ENCODE measurements around the gene CHCHD6.

Gene CHCHD6

GRCh38 chr3:126948980-126949535 lies 245.0 kb downstream of the CHCHD6 start:
- H3K27ac ChIP-seq (ENCODE audit: low read length) = no peak overlapping the region
- H3K9ac ChIP-seq (ENCODE audit: low read depth, low read length) = no peak overlapping the region
- no peaks in the 10 kb centered on the region for H3K9me3 ChIP-seq (ENCODE audit: insufficient read depth, low read depth, low read length)
- no peaks in the 10 kb centered on the region for H3K4me1 ChIP-seq (ENCODE audit: insufficient read depth, low read length)
- no peak overlapping the region for H3K4me3 ChIP-seq (ENCODE audit: low read length)
- no peaks in the 10 kb centered on the region for H3K27me3 ChIP-seq (ENCODE audit: insufficient read depth, low read length)
- H3K36me3 ChIP-seq (ENCODE audit: insufficient read depth, low read depth, low read length) = no peaks in the 10 kb centered on the region

GRCh38 chr3:126951561-126951960 lies 247.5 kb downstream of the CHCHD6 start:
- no peaks in the 10 kb centered on the region for H3K9me3 ChIP-seq (ENCODE audit: insufficient read depth, low read depth, low read length)
- no peak overlapping the region for H3K4me3 ChIP-seq (ENCODE audit: low read length)
- no peaks in the 10 kb centered on the region for H3K36me3 ChIP-seq (ENCODE audit: insufficient read depth, low read depth, low read length)
- H3K27ac ChIP-seq (ENCODE audit: low read length) = no peak overlapping the region
- no peaks in the 10 kb centered on the region for H3K4me1 ChIP-seq (ENCODE audit: insufficient read depth, low read length)
- no peak overlapping the region for H3K9ac ChIP-seq (ENCODE audit: low read depth, low read length)
- H3K27me3 ChIP-seq (ENCODE audit: insufficient read depth, low read length) = no peaks in the 10 kb centered on the region

DNA sequence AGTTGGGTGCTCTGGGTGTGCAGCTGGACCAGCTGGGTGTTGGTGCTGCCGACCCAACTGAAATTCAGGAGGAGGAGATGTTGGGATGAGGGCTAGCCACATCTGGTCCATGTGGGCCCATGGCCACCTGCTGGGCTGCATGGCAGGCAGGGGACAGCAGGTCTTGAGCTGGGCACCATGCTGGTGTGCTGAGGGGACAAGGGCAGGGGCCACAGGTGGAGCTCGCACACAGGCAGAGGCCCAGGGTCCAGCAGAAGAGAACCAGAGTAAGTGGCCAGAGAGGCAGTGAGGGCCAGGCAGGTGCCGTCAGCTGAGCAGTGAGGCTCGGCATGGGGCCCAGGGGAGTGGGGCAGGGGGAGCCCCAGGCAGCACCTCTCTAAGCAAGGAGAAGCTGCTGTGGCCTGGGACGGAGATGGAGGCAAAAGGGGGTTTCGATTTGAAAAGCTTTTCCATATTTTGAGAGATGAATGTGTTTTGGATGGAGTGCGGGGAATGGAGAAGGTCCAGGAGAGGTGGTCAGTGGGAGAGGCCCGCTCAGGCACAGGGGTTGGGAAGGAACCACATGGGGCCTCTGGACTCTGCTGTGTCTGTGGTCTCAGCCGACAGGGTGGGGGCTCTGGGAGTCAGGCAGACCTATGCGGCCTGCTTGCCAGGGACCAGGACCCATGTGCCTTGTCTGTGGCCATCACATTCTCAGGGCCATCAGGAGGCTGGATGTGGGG lies 248.4 kb downstream of the CHCHD6 start:
- H3K9ac ChIP-seq (ENCODE audit: low read depth, low read length) = no peak overlapping the region
- no peak overlapping the region for H3K4me3 ChIP-seq (ENCODE audit: low read length)
- H3K9me3 ChIP-seq (ENCODE audit: insufficient read depth, low read depth, low read length) = no peaks in the 10 kb centered on the region
- no peak overlapping the region for H3K27ac ChIP-seq (ENCODE audit: low read length)
- no peaks in the 10 kb centered on the region for H3K27me3 ChIP-seq (ENCODE audit: insufficient read depth, low read length)
- H3K36me3 ChIP-seq (ENCODE audit: insufficient read depth, low read depth, low read length) = no peaks in the 10 kb centered on the region
- H3K4me1 ChIP-seq (ENCODE audit: insufficient read depth, low read length) = no peaks in the 10 kb centered on the region

- Histone ChIP-seq H3K36me3 (ENCODE audit: insufficient read depth, low read depth, low read length) (no peaks in the 10 kb centered on the region), H3K4me1 (ENCODE audit: insufficient read depth, low read length) (no peaks in the 10 kb centered on the region), H3K27me3 (ENCODE audit: insufficient read depth, low read length) (no peaks in the 10 kb centered on the region)
Measured at GRCh38 chr3:126952983-126953660, 249.1 kb downstream of the CHCHD6 start.

DNA sequence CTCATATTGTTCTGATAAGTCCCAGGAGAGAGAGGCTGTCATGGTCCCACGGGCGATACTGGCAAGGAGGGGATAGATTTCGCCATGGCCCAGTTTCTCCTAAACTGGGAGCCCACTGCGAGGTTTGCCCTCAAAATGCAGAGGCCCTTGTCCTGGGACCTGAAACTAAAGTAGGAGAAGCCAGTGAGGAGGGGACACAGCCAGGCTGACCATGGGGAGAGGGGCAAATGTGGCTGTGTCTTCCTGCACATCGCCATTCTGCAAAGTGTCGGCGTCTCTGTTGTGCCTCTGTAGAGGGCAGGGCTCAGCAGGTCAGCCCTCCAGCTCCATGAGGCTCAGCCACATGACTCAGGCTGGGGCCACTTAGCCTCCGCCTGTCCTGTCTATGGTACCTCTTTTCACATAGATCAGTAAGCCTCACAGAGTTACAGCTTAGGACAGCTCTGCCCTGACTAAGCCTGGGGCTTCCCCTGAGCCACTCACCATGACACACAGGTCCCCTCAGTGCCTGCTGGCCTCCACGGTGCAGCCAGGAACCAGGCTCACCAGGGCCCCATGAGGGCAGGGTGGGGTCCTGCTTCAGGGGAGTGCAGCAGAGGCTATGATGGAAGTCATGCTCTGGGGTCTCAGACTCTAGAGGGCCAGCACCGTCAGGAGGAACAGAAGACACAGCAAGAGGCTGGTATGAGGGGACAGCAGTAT lies 250.3 kb downstream of the CHCHD6 start:
- H3K9ac ChIP-seq (ENCODE audit: low read depth, low read length) = no peak overlapping the region
- H3K9me3 ChIP-seq (ENCODE audit: insufficient read depth, low read depth, low read length) = no peaks in the 10 kb centered on the region
- no peaks in the 10 kb centered on the region for H3K27me3 ChIP-seq (ENCODE audit: insufficient read depth, low read length)
- H3K36me3 ChIP-seq (ENCODE audit: insufficient read depth, low read depth, low read length) = no peaks in the 10 kb centered on the region
- no peak overlapping the region for H3K27ac ChIP-seq (ENCODE audit: low read length)
- H3K4me3 ChIP-seq (ENCODE audit: low read length) = no peak overlapping the region
- H3K4me1 ChIP-seq (ENCODE audit: insufficient read depth, low read length) = no peaks in the 10 kb centered on the region

More at GRCh38 chr3:126952983-126953660, 249.1 kb downstream of the CHCHD6 start:
- Histone ChIP-seq H3K27ac (ENCODE audit: low read length) (no peak overlapping the region), H3K9me3 (ENCODE audit: insufficient read depth, low read depth, low read length) (no peaks in the 10 kb centered on the region), H3K9ac (ENCODE audit: low read depth, low read length) (no peak overlapping the region), H3K4me3 (ENCODE audit: low read length) (no peak overlapping the region)

GRCh38 chr3:126955004-126955790 lies 251.2 kb downstream of the CHCHD6 start:
- Histone ChIP-seq H3K27ac (ENCODE audit: low read length) (no peak overlapping the region), H3K36me3 (ENCODE audit: insufficient read depth, low read depth, low read length) (no peaks in the 10 kb centered on the region), H3K9ac (ENCODE audit: low read depth, low read length) (no peak overlapping the region), H3K27me3 (ENCODE audit: insufficient read depth, low read length) (no peaks in the 10 kb centered on the region), H3K4me1 (ENCODE audit: insufficient read depth, low read length) (peaks cover 5% of the 10 kb centered on the region), H3K9me3 (ENCODE audit: insufficient read depth, low read depth, low read length) (no peaks in the 10 kb centered on the region), H3K4me3 (ENCODE audit: low read length) (no peak overlapping the region)

GRCh38 chr3:126956361-126956760 lies 252.3 kb downstream of the CHCHD6 start:
- H3K9me3 ChIP-seq (ENCODE audit: insufficient read depth, low read depth, low read length) = no peaks in the 10 kb centered on the region
- no peak overlapping the region for H3K4me3 ChIP-seq (ENCODE audit: low read length)
- H3K9ac ChIP-seq (ENCODE audit: low read depth, low read length) = no peak overlapping the region
- H3K27me3 ChIP-seq (ENCODE audit: insufficient read depth, low read length) = no peaks in the 10 kb centered on the region
- H3K36me3 ChIP-seq (ENCODE audit: insufficient read depth, low read depth, low read length) = no peaks in the 10 kb centered on the region
- H3K27ac ChIP-seq (ENCODE audit: low read length) = no peak overlapping the region
- peaks cover 9% of the 10 kb centered on the region for H3K4me1 ChIP-seq (ENCODE audit: insufficient read depth, low read length)

DNA sequence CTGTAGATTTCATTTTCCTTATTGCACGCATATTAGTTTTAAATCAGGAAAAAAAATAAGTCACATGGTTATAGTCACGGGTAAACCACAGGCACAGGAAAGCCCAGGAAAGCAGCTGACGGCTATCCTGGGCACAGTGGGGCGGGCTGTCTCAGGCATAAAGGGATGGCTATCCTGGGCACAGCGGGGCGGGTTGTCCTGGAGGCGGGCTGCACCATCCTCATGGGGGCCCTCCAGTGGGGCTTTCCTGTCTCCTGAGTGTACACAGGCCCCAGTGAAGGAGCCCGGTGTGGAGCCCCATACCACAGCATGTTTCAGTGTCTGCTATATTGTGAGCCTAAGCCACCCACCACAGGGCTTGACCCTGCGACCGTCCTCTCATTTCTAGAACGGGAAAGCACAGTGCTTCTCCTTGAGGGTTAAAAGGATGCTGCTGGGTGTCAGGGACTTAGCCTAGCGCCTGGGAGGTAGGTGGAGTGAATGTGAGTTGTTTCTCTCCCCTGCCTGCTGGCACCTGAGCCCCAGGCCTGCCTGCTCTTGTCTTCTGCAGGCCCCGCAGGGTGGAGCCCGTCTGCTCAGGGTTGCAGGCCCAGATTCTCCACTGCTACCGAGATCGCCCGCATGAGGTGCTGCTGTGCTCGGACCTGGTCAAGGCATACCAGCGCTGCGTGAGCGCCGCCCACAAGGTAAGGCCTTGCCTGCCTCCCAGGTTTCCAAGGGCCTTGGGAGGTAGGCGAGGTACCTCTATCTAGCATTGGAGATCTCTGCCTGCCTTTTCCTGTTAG lies 253.0 kb downstream of the CHCHD6 start:
- no peaks in the 10 kb centered on the region for H3K36me3 ChIP-seq (ENCODE audit: insufficient read depth, low read depth, low read length)
- no peak overlapping the region for H3K4me3 ChIP-seq (ENCODE audit: low read length)
- H3K9ac ChIP-seq (ENCODE audit: low read depth, low read length) = no peak overlapping the region
- H3K27ac ChIP-seq (ENCODE audit: low read length) = no peak overlapping the region
- H3K27me3 ChIP-seq (ENCODE audit: insufficient read depth, low read length) = no peaks in the 10 kb centered on the region
- no peaks in the 10 kb centered on the region for H3K9me3 ChIP-seq (ENCODE audit: insufficient read depth, low read depth, low read length)
- H3K4me1 ChIP-seq (ENCODE audit: insufficient read depth, low read length) = peaks cover 9% of the 10 kb centered on the region

DNA sequence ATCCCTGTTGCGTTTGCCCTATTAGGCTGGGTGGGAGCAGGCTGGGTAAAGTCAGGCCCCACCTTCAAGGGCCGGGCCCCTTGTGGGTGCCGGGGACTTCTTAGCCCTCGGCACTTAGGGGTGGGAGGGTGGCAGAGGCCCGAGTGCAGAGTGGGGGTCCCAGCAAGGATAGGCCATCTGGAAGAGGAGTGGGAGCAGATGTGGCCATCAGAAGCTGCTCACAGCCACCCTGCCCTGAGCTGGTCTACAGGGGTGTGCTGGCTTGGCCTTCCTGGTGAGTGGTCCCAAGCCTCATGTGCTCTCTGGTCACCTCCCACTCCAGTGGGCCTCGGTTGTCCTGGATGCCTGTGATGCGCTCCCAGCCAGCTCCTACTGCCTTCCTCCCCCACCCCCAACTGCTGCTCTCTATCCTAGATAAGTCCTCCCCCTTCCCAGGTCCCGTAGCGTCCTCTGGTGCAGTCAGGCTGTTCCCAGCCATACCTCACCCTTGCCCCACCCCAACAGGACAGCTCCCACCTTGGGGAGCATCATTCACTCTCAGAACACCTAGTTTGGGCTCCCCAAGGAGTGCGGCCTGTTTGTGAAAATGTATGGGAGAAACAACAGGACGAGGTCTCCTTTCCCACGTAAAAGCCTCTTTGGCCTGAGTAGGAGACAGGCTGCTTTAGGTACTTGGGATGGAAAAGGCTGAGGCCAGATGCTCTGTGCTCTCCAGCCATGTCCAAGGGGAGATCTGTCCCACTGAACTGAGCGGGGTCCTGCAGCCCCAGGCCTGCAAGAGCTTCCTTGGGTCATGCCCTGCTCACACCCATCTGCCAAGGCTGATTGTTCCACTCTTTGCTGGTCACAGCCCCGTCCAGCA lies 254.0 kb downstream of the CHCHD6 start:
- H3K27me3 ChIP-seq (ENCODE audit: insufficient read depth, low read length) = no peaks in the 10 kb centered on the region
- H3K27ac ChIP-seq (ENCODE audit: low read length) = no peak overlapping the region
- peaks cover 9% of the 10 kb centered on the region for H3K4me1 ChIP-seq (ENCODE audit: insufficient read depth, low read length)
- H3K9me3 ChIP-seq (ENCODE audit: insufficient read depth, low read depth, low read length) = no peaks in the 10 kb centered on the region
- H3K9ac ChIP-seq (ENCODE audit: low read depth, low read length) = no peak overlapping the region
- H3K4me3 ChIP-seq (ENCODE audit: low read length) = no peak overlapping the region
- H3K36me3 ChIP-seq (ENCODE audit: insufficient read depth, low read depth, low read length) = no peaks in the 10 kb centered on the region

DNA sequence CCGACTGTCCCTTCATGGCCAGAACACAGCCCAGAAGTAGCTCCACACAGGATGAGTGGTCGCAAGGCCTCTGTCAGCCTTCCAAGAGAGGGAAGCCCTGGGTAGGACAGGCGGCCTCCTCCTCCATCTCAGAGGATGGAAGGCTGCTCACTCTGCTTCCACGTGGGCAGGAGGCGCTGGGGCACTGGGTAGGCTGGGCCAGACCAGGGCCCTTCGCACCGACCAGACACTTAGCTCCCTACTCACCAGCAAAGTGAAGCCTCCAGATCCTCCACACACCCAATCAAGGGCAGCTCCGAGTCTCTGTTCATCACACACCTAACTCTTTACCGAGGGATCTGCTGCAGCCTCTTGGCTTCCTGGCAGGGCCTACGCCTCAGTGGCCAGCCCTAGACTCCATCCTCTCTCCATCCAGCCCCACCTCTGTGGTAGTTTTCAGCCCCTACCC lies 254.6 kb downstream of the CHCHD6 start:
- Histone ChIP-seq H3K9ac (ENCODE audit: low read depth, low read length) (no peak overlapping the region), H3K4me3 (ENCODE audit: low read length) (no peak overlapping the region), H3K9me3 (ENCODE audit: insufficient read depth, low read depth, low read length) (no peaks in the 10 kb centered on the region), H3K27ac (ENCODE audit: low read length) (no peak overlapping the region), H3K4me1 (ENCODE audit: insufficient read depth, low read length) (peaks cover 9% of the 10 kb centered on the region), H3K36me3 (ENCODE audit: insufficient read depth, low read depth, low read length) (no peaks in the 10 kb centered on the region), H3K27me3 (ENCODE audit: insufficient read depth, low read length) (no peaks in the 10 kb centered on the region)
